Posterior cingulate gyrus (tissue), 11 donors: Measurements from ENCODE around the gene POU2F1.

Experiments used
- DNase-seq, 10 donors: peaks; one replicate each; pipeline versions ENCODE4 v3.0.0 to v3.0.0-alpha.2; 2020 to 2021; ENCODE audit warnings: mixed read lengths in 3 of 10
- intact Hi-C: fragments of 100-400 bp; cut with DNase I; formaldehyde crosslinking; loops from one replicate; pipeline ENCODE4 v1.15.1; 2023

The POU2F1 gene

DNA sequence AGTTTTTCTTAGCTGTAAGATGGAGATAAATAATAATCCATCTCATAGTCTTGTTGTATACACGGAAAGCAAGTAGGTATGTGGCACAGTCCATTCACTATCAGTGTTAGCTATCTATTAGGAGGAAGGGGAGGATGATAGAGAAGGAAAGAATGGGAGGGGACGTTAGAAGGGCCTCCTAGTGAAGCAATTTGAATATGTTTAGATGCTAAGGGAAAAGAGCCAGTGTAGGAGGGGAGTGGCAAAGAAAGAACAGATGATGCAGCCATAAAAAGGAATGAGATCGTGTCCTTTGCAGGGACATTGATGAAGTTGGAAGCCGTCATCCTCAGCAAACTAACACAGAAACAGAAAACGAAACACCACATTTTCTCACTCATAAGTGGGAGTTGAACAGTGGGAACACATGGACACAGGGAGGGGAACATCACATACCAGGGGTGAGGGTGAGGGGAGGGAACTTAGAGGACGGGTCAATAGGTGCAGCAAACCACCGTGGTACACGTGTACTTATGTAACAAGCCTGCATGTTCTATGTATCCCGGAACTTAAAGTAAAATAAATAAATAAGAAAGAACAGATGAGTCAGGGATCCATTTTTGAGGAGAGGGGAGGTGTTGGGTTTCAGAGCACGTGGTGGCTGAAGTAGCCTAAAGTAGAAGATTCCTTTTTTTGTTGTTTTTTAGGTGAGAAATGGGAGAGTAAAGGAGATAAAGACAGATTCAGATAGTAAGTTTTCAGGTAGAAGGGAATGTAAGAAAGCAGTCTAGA, 124.1 kb downstream of the POU2F1 start:
- intact Hi-C loops: no loop called here
- no peak for DNase-seq

GRCh38 chr1:167345386-167345733, 124.7 kb downstream of the POU2F1 start:
- intact Hi-C loops: no loop called here

DNA sequence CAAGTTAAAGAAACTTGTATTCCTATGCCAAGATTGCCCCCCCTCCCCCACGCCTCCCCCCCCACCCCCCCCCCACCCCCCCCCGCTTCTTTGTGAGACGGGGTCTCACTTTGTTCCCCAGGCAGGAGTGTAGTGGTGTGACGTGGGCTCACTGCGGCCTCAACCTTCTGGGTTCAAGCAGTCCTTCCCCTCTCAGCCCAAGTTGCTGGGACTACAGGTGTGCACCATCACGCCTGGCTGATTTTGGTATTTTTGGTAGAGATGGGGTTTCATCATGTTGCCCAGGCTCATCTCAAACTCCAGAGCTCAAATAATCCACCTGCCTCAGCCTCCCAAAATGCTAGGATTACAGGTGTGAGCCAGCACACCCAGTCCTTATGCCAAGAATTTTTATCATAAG, 136.6 kb downstream of the POU2F1 start:
- intact Hi-C loops: no loop called here
- DNase-seq: no peak

More at GRCh38 chr1:167345386-167345733, 124.7 kb downstream of the POU2F1 start:
- no peak for DNase-seq

- no peak for DNase-seq
- intact Hi-C loops: no loop called here
Observed at GRCh38 chr1:167359295-167359694, 138.6 kb downstream of the POU2F1 start.

DNA sequence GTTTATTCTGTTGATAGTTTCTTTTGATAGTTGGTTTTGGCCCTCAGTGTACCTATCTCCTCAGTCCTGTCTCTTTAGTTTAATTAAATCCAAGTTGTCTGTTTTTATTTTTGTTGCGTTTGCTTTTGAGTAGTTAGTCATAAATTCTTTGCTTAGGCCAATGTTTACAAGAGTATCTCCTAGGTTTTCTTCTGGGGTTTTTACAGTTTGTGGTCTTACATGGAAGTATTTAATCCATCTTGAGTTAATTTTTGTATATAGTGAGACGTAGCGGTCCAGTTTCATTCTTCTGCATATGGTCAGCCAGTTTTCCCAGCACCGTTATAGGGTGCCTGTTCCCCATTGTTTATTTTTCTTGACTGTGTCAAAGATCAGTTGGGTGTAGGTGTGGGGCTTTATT, 139.4 kb downstream of the POU2F1 start:
- no peak for DNase-seq
- intact Hi-C loops: no loop called here

- intact Hi-C loops: no loop called here
- no peak for DNase-seq
Observed at GRCh38 chr1:167362638-167363037, 142.0 kb downstream of the POU2F1 start.

GRCh38 chr1:167364826-167365225, 144.1 kb downstream of the POU2F1 start:
- intact Hi-C loops: no loop called here
- DNase-seq: no peak

DNA sequence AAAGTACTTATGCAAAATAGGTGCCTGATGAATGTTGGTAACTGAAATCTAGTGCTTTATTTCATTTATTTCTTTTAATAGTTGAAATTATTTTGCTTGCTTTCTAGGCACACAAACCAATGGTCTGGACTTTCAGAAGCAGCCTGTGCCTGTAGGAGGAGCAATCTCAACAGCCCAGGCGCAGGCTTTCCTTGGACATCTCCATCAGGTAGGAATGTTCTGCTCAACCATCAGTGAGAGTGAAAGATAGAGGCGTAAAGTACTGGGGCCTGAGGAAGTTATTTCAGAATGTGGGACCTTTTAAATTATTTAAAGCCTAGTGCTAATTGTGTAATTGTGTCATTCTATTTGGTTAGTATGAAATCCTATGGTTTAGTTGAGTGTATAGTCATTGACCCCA, 144.7 kb downstream of the POU2F1 start:
- DNase-seq: no peak
- intact Hi-C loops: no loop called here

- intact Hi-C loops: no loop called here
- DNase-seq: no peak
Observed at GRCh38 chr1:167367705-167368104, 147.0 kb downstream of the POU2F1 start.

GRCh38 chr1:167369175-167369574, 148.5 kb downstream of the POU2F1 start:
- DNase-seq: no peak
- intact Hi-C loops: no loop called here

DNA sequence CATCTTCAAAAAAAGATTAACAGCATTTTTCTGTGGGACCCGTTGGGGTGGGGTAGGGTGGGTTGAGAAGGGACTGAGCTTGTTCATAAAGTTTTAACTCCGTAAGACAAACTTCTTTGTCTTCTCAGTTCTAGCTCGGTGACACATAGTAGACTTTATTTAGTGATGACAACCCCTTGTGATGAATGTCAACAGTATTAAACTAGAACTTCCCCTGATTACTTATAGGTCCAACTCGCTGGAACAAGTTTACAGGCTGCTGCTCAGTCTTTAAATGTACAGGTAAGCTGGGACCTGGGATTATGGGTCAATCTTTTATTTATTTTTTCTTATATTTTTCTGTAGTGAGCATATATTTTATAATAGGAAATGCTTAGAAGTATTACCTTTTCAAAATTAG, 149.2 kb downstream of the POU2F1 start:
- intact Hi-C loops: no loop called here
- DNase-seq: no peak

DNA sequence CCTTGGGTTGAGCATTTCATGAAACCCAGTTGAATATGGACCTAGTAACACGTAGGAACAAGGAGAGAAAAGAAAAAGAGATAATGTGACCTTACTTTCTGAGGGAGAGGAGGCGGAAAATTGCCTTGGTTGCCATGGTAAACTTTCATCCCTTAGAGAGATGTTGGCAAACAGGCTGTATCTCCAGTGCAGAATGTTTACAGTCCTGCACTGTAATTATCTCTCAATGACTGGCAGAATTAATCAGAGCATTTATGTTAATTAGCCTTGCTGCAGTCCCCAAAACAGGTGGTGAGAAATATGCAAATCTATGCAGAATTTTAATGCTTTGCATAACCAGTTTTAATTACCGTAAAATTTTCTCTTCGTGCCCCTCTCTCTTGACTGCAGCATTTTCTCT, 150.3 kb downstream of the POU2F1 start:
- no peak for DNase-seq
- intact Hi-C loops: no loop called here

GRCh38 chr1:167373398-167373797, 152.7 kb downstream of the POU2F1 start:
- no peak for DNase-seq
- intact Hi-C loops: no loop called here

DNA sequence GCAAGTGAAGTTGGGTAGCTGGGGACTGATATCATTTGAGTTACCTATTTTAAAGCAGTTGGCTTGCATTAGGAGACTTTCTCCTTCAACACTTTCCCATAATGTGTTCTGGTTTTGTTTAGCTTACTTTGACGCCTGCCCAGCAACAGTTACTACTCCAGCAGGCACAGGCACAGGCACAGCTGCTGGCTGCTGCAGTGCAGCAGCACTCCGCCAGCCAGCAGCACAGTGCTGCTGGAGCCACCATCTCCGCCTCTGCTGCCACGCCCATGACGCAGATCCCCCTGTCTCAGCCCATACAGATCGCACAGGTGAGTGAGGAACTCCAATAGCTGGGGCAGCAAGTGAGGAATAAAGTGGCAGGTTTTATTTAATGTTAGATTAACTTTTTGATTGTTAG, 153.3 kb downstream of the POU2F1 start:
- peak in 2 of 10 donors; percentile 19 to 84 for DNase-seq
- intact Hi-C loops: no loop called here

GRCh38 chr1:167375949-167376348, 155.3 kb downstream of the POU2F1 start:
- no peak for DNase-seq
- intact Hi-C loops: no loop called here

GRCh38 chr1:167387251-167387910, 166.7 kb downstream of the POU2F1 start:
- intact Hi-C loops: no loop called here

DNA sequence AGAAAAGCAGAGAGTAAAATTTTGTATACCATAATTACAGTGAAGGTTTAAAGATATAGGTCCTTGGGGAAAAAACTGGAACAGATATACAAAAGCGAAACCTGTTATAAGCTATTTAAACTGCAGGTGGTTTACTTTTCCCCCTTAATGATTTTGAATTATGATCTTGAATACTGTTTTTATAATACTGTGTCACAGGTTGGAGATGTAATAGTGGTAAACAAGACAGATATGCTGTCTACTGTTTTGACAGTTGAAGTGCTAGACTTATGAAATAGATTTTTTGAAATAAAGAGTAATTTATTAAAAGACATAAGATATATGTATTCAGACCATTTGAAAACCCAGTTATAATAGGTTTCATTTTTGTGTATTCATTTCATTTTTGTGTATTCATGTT, 168.3 kb downstream of the POU2F1 start:
- no peak for DNase-seq
- intact Hi-C loops: no loop called here

More at GRCh38 chr1:167387251-167387910, 166.7 kb downstream of the POU2F1 start:
- DNase-seq: no peak

DNA sequence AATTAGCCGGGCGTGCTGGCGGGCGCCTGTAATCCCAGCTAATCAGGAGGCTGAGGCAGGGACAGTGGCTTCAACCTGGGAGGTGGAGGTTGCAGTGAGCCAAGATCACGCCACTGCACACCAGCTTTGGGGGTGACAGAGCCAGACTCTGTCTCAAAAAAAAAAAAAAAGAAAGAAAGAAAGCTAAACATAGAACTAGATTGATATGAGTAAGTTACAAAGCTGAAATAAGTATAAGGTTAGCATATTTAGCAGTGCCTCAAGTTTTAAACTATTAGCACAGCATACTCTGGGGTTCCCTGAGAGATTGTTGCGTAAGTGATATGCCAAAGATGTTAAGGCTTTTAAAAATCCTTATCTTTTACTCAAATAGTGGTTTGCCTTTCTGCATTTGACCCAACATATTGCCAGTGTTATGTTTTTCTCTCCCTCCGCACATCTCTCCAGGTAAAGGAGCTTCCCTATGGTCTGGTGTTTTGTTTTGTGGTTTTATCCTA, 171.6 kb downstream of the POU2F1 start:
- DNase-seq: no peak
- intact Hi-C loops: no loop called here

- DNase-seq: no peak
- intact Hi-C loops: no loop called here
Observed at GRCh38 chr1:167400359-167400953, 179.8 kb downstream of the POU2F1 start.

GRCh38 chr1:167401260-167401873, 180.7 kb downstream of the POU2F1 start:
- intact Hi-C loops: no loop called here
- peak in 3 of 10 donors; percentile 28 to 31 (median 28) for DNase-seq

DNA sequence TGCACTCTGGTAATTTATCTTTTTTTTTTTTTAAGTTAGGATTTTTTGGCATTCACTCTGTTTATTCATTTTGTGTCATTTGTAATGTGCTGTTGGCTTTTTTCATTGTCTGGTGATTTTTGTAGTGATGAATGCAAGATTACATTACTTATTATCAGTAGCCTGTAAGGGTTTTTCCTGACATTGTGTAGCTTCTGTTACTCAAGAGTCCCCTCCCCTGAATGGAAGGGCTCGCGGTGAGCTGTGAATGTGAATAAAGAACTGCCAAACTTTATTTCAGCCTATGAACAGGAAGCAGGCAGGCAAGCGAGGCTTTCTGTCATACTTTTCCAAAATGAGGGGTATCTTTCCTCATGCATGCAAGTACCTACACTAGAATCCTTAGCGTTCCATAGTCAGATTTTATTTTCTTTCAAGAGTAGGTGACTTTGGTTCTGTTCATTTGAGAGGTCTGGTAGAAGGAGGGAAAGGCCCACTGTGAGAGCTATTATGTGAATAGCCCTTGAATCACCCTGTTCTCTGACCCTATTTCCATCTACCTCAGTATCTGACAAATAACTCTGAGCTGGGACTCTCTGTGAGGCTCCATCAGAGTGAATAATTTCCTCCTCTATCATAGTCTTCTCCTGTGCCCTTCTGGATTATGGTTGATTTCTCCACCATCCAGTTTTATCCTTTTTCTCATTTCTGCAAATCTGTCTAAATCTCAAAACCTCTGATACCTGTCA, 183.6 kb downstream of the POU2F1 start:
- no peak for DNase-seq
- intact Hi-C loops: no loop called here
